Stimulated activated CD4-positive, alpha-beta T cell treated with anti-CD3 and anti-CD28 coated beads, Interleukin-1b, Interleukin-23, amount 100 ng/mL, for 48 hours (primary cell): ENCODE data around the gene SLC5A6.
"Not testable (repeated sequence)": the region's sequence is repeated elsewhere in the genome, so short reads cannot be mapped to it uniquely, and the experiment has no call there.

Source experiments
- DNase-seq: peaks from one replicate; pipeline ENCODE4 v3.0.0-alpha.2; 2020

SLC5A6 gene

DNA sequence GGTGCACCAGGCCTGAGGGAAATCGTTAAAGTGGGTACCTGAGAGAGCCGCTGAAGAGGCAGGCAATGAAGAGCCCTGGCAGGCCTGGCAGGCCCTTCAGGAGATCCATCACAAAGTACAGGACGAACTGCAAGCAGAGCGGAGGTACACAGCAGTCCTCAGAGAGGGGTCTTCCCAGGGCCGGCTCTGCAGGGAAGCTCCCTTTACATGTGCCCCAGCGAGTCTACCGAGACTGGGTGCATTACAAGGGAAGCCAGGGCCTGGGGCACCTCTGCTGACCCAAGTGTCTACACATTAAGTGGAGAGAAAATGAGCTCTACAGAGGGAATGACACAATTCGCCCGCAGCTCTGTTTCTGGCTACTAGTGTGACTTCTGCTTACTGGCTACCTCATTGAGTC is 8.3 kb downstream of the SLC5A6 start:
- no peak for DNase-seq

DNA sequence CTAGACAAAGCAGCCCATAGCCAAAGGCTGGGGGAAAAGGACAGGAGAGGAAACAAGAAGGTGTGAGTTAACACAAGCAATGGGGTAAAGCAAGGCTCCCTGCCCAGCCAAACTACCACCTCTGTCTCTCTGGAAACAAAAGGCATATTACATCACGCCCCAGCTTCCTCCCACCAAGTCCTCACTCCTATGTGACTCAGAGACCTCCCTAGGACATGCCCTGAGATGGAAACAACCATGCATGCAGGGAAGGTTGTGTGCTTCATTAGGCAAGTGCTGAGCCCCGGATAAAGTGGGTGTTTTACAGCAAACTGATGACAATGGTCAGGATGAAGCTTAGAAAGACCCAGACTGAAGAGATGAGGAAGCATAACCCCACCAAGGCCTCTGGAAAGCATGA is 9.2 kb downstream of the SLC5A6 start:
- no peak for DNase-seq

DNA sequence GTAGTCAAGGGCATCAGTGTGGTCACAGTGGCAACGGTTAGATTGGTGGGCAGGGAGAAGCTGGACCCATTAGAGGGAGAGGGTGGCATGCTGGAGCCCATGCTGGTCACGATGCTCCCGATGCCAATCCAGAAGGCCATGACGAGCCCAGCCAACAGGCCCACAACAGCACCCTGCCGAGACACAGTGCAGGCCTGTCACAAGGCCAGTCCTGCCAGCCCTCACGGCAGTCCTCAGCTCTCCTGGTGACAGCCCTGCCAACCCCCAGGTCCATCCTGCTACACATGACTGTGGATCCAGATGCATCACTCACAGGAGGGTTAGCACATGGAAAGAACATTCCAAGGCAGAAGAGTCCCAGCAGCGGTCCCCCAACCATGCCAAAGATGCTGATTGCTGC is 10.4 kb downstream of the SLC5A6 start:
- no peak for DNase-seq

DNA sequence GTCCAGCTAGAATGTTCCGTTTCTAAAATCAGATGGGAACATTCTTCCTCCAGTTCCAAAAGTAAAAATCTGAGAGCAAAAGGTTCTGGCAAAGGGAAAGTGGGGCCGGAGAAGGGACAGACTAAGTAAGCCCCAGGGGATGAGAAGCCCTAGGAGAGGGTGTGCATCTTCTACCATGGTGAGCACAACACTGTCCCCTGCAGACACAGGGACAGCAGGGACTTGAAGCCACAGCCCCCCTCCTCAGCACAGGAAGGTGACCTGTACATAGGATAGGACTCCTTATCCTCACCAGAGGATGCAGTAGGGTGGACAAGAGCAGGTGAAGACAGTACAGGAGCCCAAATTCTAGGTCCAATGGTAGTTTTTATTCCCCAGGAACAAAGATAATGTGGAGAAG is 12.8 kb downstream of the SLC5A6 start:
- DNase-seq = no peak

DNA sequence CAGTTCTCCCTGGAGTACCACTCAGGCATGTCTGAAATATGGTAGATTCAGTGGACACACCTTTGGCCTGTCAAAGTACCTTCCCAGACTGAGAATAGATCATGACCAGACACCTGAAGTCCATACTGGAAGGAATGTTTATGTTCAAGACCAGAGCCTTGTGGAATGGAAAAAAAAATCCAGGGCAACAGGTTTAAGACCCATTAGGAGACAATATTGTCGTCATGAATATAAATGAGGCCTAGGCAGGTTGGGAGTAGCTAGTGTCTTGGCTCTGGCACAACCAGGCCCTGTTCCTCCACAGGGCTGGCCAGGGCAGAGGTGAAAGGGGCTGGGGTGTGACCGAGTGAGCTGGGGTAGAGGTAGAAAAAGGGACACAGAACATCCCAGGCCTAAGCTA is 13.4 kb downstream of the SLC5A6 start:
- DNase-seq = no peak

DNA sequence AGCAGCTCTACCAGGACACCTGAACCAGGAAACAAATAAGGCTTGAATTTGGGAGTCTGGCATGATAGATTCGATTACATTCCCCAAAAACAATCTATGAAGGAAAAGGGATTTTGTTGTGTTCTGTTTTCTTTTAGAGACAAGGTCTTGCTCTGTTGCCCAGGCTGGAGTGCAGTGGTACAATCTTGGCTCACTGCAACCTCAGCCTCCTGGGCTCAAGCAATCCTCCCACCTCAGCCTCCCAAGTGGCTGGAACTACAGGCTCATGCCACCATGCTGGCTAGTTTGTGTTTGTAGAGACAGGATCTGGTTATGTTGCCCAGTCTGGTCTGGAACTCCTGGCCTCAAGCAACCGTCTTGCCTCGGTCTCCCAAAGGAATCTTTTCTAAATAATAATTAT is 14.0 kb downstream of the SLC5A6 start:
- not testable (repeated sequence) for DNase-seq

DNA sequence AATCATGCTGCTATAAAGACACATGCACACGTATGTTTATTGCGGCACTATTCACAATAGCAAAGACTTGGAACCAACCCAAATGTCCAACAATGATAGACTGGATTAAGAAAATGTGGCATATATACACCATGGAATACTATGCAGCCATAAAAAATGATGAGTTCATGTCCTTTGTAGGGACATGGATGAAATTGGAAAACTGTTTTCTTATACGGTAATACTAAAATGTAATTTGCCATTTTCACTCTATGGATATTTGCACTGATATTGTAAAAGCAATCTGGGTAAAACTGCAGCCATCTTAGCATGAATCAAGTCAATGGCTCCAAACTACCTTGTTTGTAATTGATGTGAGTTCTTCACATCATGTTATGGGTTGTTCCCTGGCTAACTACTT is 16.3 kb downstream of the SLC5A6 start:
- not testable (repeated sequence) for DNase-seq

DNA sequence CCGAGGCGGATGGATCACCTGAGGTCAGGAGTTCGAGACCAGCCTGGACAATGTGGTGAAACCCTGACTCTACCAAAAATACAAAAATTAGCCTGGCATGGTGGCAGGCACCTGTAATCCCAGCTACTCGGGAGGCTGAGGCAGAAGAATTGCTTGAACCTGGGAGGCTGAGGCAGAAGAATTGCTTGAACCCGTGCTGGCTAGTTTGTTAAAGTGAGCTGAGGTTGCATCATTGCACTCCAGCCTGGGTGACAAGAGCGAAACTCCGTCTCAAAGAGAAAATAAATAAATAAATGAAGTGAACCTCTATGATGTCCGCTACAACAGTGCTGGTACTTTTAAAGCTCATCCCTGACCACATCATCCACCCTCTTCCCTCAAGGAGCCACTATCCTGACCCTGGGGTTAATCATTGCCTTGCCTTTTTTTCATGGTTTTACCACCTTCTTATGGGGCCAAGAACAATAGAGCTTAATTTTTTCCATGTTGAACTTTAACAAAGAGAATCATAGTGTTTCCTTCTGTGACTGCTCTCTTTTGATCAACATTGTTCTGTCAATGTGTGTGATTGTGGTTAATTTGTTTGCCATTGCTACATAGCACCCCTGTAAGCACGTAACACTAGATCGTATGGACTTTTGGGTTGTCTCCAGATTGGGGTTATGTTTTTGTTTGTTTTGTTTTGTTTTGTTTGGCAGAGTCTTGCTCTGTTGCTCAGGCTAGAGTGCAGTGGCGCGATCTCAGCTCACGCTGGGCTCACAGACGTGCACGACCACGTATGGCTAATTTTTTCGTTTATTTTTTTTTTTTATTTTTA is 17.3 kb downstream of the SLC5A6 start:
- no peak for DNase-seq

DNA sequence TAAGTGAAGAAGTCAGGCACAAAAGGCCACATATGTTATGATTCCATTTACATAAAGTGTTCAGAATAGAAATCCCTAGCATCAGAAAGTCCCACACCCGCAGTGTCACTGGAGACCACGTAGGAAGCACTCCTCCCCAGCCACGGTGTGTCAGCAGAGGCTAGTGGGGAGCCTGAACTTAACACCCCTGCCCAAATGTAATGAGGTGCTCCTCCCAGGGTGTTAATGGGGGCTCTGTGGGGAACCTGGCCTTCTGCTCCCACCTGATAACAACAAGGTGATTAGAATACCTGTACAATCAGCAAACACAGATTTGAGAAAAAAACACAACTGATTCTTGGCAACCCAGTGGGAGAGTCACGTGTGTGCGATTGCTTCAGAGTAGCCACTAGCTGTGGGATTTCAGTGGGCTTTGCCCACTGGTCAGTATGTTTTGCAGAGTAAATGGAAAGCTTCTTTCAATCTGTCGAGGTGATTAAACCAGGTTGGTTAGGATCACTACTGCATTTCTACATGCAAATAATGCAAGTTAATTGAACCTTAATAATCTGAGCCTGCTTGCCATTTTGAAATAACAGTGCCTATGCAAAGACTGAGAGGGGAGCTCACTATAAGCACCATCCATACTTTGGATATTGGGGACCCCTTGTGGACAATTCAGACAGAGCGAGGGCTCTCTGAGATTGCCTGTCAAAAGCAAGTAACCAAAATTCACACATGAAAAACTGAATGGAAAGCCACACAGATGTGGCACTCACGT is 20.8 kb downstream of the SLC5A6 start:
- peak; percentile 35 for DNase-seq

DNA sequence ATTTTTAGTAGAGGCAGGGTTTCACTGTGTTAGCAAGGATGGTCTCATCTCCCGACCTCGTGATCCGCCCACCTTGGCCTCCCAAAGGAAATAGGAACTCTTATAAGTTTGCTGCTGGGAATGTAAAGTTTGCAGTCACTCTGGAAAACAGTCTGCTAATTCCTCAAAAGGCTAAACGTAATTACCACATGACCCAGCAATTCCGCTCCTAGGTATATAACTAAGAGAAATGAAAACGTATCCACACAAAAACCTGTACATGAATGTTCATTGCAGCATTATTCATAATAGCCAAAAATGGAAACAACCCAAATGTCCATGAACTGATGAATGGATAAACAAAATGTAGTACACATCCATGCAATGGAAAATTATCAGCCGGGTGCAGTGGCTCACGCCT is 22.1 kb downstream of the SLC5A6 start:
- no peak for DNase-seq

DNA sequence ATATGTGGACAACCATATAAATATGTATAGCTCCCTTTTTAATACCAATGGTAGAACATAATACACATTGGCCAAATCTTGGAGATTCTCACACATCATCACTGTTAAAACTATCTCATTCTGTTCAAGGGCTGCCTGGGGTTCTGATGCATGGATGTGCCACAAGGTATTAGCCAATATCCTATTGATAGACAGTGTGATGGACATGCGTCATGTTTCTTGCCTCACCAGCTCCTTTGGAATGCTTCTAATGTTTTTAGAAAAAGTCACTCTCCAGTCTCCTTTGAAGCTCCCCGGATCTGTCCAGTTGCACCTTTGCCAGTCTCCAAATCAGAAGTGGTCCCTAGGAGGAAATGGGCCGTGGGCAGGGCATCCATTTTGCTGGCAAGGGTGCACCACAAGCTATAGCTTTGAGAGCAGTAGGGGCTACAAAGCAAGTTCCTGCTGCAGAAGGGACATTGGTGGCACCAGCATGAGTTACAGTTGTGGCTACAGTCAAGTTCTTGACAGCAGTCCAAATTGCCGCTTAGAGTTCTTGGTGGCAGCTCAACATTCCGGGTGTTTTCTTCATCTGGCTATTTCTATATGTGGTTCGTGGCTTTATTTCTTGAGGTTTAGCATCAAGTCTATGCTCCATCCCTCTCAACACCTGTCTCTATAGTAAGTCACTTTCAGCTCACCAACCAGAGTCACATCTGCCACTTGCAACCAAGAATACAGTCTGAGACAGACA is 25.3 kb downstream of the SLC5A6 start:
- DNase-seq = no peak

DNA sequence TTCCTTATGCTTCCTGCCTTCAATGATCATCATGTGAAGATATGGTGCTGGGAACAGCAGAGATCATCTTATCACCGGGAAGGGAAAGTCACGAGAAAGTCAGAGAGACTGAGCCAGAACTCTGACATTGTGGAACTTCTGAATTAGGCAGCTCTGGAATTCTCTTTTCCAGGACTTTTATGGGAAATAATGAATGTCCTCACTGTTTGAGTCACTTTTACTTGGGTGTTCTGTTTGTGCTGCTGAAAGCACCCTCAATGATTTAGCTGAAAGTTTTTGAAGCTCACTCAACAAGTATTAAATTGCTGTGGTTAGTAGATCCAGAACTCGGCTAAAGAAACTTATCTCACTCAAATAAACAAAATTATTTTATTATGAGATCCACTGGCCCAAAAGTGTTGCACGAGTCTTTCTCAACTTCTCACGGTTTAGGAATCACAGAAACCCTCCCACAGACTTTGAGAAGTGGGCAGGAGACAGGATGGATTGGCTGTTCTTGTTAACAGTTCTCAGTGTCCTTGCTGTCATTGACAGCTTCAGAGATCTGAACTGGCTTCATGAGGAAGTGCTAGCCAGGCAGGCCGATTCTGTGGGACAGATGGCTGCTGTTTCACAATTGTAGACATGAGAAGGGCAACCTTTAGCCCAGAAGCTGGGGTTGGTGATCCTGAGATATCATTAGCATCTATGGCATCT is 26.6 kb downstream of the SLC5A6 start:
- no peak for DNase-seq

DNA sequence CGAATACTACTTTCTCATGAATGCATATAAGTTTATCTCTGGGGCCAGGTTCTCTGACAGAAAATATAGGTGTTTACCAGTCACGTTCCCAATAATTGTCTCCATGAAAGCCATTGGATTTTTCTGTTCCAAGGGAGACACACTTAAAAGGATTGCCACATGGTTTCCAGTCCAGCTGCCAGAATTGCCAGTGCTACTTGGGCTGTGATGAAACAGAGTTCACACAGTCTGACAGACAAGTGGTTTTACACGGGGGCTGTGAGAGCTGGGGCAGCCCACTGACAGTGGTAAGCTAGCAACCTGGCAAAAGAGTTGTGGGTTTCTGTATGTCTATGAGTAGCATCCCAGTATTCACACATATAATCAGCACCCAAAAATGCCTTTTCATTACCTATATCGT is 28.0 kb downstream of the SLC5A6 start:
- DNase-seq = no peak

DNA sequence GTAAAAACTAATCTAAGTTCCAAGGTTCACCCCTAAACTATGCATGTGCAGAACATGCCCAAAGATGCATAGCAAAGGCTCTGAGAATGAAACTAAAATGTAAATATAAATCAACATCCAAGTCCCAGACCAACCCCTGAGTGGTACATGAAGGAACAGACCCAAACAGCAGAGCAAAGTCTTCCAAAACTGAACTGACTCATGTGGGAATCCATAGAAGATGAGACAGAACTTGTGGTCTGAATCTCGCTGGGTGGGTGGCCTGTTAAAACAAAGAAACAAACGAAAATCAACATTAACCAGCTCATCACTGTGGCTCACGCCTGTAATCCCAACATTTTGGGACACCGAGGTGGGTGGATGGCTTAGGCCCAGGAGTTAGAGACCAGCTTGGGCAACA is 29.7 kb downstream of the SLC5A6 start:
- no peak for DNase-seq

DNA sequence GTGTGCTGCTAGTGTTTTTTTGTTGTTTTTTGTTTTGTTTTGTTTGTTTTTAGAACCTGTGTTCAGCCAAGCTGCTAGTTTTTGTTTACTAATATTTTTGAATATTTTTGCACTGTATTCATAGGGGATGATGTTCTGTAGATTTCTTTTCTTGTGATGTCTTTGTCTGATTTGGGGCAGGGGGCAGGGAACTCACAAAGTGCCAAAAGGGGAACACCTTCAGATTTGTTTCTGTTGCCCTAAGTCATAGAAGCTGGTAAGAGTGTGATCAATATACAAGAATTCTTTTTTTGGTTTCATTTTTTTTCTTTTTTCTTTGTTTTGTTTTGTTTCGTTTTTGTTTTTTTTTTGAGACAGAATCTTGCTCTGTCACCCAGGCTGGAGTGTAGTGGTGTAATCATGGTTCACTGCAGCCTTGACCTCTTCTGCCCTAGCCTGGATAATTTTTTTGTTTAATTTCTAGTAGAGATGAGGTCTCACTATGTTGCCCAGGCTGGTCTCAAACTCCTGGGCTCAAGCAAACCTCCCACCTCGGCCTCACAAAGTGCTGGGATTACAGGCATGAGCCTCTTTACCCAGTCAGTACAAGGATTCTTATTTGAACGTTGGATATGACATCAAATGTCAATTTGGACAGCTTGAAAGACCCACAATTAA is 32.6 kb downstream of the SLC5A6 start:
- no peak for DNase-seq

DNA sequence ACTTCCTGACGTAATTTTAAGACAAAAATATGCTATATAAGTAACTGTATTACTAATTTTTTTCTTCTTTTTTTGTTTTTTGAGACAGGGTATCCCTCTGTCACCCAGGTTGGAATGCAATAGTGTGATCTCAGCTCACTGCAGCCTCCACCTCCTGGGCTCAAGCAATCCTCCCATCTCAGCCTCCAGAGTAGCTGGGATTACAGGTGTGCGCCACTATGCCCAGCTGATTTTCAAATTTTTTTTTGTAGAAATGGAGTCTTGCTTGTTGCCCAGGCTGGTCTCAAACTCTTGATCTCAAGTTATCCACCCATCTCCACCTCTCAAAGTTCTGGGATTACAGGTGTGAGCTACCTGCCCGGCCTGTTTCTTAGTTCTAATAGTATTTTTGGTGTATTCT is 33.6 kb downstream of the SLC5A6 start:
- no peak for DNase-seq

DNA sequence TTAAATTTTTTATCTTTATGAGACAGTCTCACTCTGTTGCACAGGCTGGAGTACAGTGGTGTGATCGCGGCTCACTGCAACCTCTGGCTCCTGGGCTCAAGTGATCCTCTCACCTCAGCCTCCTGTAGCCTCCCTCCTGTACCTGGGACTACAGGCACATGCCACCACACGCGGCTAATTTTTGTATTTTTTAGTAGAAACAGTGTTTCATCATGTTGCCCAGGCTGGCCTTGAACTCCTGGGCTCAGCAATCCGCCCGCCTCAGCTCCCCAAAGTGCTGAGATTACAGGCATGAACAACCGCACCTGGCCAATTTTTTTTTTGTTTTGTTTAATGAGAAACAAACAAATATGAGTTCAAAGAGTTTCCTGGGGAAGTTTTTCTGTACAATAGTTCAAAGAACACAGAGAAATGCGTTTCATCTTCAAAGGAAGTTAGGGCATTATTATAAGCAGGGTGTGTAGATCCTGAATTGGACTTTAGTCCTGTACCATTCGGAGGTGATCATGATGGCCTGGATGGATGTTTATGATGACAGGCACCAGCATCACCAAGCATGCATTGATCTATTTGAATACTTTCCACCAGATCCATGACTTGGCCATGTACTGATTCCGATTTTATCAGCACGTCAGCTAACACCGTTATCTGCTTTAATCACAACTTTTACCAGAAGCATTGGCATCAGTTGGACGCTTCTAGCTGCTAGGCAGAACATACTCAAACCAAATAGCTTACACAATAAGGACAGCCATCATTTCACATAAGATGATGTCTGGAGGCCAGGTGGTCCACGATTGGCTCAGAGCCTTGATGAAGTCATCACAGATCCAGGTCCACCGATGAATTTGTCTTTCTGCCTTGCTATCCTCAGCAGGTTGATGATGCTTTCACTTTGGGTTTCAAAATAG is 34.4 kb downstream of the SLC5A6 start:
- no peak for DNase-seq

DNA sequence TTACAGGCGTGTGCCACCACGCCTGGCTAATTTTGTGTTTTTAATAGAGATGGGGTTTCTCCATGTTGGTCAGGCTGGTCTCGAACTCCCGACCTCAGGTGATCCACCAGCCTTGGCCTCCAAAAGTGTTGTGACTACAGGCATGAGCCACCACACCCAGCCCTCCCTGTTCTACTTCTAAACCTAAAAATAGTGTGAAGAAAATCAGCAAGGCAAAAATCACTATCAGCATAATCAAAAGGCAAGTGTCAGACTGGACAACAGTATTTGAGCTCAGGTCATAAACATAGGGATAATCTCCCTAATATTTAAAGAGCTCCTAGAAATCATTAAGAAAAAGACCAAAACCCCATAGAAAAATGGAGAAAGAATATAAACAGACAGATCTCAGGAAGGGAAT is 36.3 kb downstream of the SLC5A6 start:
- DNase-seq = not testable (repeated sequence)

DNA sequence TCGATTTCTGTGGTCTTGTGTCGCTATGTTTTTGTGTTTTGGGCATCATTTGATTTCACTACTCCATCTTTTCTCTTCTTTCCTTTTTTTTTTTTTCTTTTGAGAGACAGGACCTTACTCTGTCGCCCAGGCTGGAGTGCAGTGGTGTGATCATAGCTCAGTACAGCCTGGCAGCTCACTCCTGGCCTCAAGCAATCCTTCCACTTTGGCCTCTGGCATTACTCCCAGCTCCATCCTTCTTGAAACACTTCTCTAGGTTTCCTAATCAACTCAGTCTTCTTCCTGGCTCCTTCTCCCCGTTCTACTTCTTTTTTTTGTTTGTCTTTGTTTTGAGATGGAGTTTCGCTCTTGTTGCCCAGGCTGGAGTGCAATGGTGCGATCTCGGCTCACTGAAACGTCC is 36.7 kb downstream of the SLC5A6 start:
- no peak for DNase-seq

DNA sequence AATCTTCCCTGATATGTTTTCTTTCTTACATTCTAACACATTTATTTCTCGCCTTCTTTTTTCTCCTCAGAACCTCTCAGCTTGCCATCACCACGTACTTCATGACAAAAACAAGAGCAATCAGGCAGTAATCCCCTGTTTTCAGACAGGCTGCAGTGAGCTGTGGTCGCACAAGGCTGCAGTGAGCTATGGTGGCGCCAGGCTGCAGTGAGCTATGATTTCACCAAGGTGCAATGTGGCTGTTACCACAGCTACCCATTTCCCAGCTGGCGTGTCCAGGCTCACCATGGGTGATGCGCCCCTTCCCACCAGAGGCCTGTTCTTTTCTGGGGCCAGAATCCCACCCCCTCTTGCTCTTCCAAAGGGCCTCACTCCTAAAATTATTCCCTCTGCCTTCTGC is 37.4 kb downstream of the SLC5A6 start:
- DNase-seq = no peak

DNA sequence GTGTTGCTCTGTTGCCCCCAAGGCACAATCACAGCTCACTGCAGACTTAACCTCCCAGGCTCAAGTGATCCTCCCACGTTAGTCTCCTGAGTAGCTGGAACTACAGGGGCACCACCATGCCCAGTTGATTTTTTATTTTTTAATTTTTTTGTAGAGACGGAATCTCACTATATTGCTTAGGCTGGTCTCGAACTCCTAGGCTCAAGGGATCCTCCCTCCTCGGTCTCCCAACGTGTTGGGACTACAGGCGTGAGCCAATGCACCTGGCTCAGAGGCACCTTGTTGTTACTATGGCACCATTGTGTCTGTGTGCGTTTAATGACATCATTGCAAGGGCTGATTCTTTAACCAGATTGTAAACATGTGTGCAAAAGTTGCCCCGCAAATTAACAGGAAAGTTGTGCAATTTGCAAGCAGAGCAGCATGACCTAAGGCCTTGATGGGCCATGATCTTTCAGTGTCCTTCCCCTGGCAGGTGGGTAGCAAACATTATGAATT is 40.7 kb downstream of the SLC5A6 start:
- DNase-seq = no peak
